IMR-90 (cell line): ENCODE data around the gene SEPHS1. TPM values are rescaled to one million over a fixed set of nuclear protein-coding genes. Genes with fewer than 3 reads are reported as not detected.
A peak's percentile ranks its signal among the peaks of the same experiment; 100 is the strongest.

ENCODE experiments used
- ATAC-seq: fragments of 200-7000 bp; cut with Tn5 transposase; 2 replicates; pipeline ENCODE4 v1.9.1; 2020; ENCODE audit warnings: low read depth, mild to moderate bottlenecking, moderate library complexity
- BruUV-seq: library from RNA; stranded (reverse); fragments of 400-500 nt; replicated peaks from 2 replicates; lab custom pipeline; 2021; lab: Mats Ljungman, UMichigan
- CTCF ChIA-PET: fragments of 300-600 bp; formaldehyde crosslinking; extraction: SDS; loops from one replicate; lab custom pipeline; 2021; ENCODE audit warnings: antibody characterized with exemption; lab: Yijun Ruan, JAX
- POLR2A ChIA-PET: fragments of 300-600 bp; sonication (Branson Sonifier 250); formaldehyde crosslinking; loops from one replicate; lab custom pipeline; 2022; ENCODE audit warnings: antibody characterized with exemption; ENCODE audit not compliant: unreplicated experiment; lab: Charles Lee
- DNase-seq: peaks from one replicate; pipeline ENCODE4 v3.0.0; 2013
- H2AFZ ChIP-seq: replicated peaks from 2 replicates; pipeline ENCODE3; 2013; ENCODE audit warnings: low read length, mild to moderate bottlenecking; ENCODE audit not compliant: poor library complexity
- H2AK5ac ChIP-seq: 2 replicates; pipeline ENCODE4 v1.6.1; 2013; ENCODE audit warnings: low read depth, low read length, inconsistent platforms
- H2AK9ac ChIP-seq: replicated peaks from 2 replicates; pipeline ENCODE3; 2013; ENCODE audit warnings: mild to moderate bottlenecking, low read depth, low read length, moderate library complexity; ENCODE audit not compliant: poor library complexity
- H2BK120ac ChIP-seq: 2 replicates; pipeline ENCODE4 v1.6.1; 2013; ENCODE audit warnings: low read depth, low read length, inconsistent platforms
- H2BK15ac ChIP-seq: 3 replicates; pipeline ENCODE4 v1.6.1; 2013; ENCODE audit warnings: low read depth, low read length, inconsistent platforms
- H2BK20ac ChIP-seq: 2 replicates; pipeline ENCODE4 v1.6.1; 2013; ENCODE audit warnings: low read depth, mild to moderate bottlenecking, inconsistent platforms, low read length, moderate library complexity
- H2BK5ac ChIP-seq: 2 replicates; pipeline ENCODE4 v1.6.1; 2013; ENCODE audit warnings: mild to moderate bottlenecking, low read depth, low read length, inconsistent platforms; ENCODE audit not compliant: poor library complexity, severe bottlenecking
- H3K14ac ChIP-seq: replicated peaks from 2 replicates; pipeline ENCODE4 v1.6.1; 2013; ENCODE audit warnings: low read depth, low read length, inconsistent platforms
- H3K18ac ChIP-seq: 2 replicates; pipeline ENCODE4 v1.6.1; 2013; ENCODE audit warnings: low read depth, low read length, control low read depth
- H3K23ac ChIP-seq: 2 replicates; pipeline ENCODE4 v1.6.1; 2013; ENCODE audit warnings: low read depth, low read length, inconsistent platforms
- H3K27ac ChIP-seq: 2 replicates; pipeline ENCODE4 v1.5.1; 2013; ENCODE audit warnings: mild to moderate bottlenecking, control low read depth, low read length; ENCODE audit not compliant: insufficient read depth
- H3K27me3 ChIP-seq: 2 replicates; pipeline ENCODE4 v1.6.1; 2013; ENCODE audit warnings: low read length; ENCODE audit not compliant: control insufficient read depth, insufficient read depth
- H3K36me3 ChIP-seq: 2 replicates; pipeline ENCODE4 v1.6.1; 2013; ENCODE audit warnings: low read length, mixed read lengths; ENCODE audit not compliant: control insufficient read depth, insufficient read depth
- H3K4ac ChIP-seq: 2 replicates; pipeline ENCODE4 v1.6.1; 2013; ENCODE audit warnings: low read depth, low read length, inconsistent platforms
- H3K4me1 ChIP-seq: 2 replicates; pipeline ENCODE4 v1.6.1; 2013; ENCODE audit warnings: low read length, mixed read lengths; ENCODE audit not compliant: control insufficient read depth, insufficient read depth
- H3K4me2 ChIP-seq: 2 replicates; pipeline ENCODE4 v1.6.1; 2013; ENCODE audit warnings: low read depth, mild to moderate bottlenecking, control low read depth, low read length, moderate library complexity
- H3K4me3 ChIP-seq: 2 replicates; pipeline ENCODE4 v1.5.1; 2013; ENCODE audit warnings: low read depth, mild to moderate bottlenecking, control low read depth, low read length, moderate library complexity; ENCODE audit not compliant: insufficient read depth
- H3K56ac ChIP-seq: 2 replicates; pipeline ENCODE4 v1.6.1; 2013; ENCODE audit warnings: low read length, inconsistent platforms; ENCODE audit not compliant: insufficient read depth; ENCODE audit errors: extremely low read depth
- H3K79me1 ChIP-seq, 2 experiments: 2 replicates each; pipeline ENCODE4 v1.6.1; 2013; ENCODE audit warnings: low read length in 2 of 2, inconsistent platforms in 1 of 2, low read depth in 1 of 2
- H3K9ac ChIP-seq: 2 replicates; pipeline ENCODE4 v1.6.1; 2013; ENCODE audit warnings: low read depth, low read length, control low read depth
- H3K9me1 ChIP-seq: 2 replicates; pipeline ENCODE4 v1.6.1; 2013; ENCODE audit warnings: low read length, inconsistent platforms; ENCODE audit not compliant: insufficient read depth
- H3K9me3 ChIP-seq: 2 replicates; pipeline ENCODE4 v1.6.1; 2013; ENCODE audit warnings: low read length; ENCODE audit not compliant: control insufficient read depth, insufficient read depth
- H4K20me1 ChIP-seq: 2 replicates; pipeline ENCODE4 v1.6.1; 2013; ENCODE audit warnings: low read length, inconsistent platforms; ENCODE audit not compliant: insufficient read depth
- H4K5ac ChIP-seq: 2 replicates; pipeline ENCODE4 v1.6.1; 2013; ENCODE audit warnings: mild to moderate bottlenecking, low read depth, low read length, control low read depth
- H4K8ac ChIP-seq, 2 experiments: 2 replicates each; pipeline ENCODE4 v1.6.1; 2013; ENCODE audit warnings: low read depth in 2 of 2, low read length in 2 of 2, control low read depth in 1 of 2, inconsistent platforms in 1 of 2
- H4K91ac ChIP-seq: 2 replicates; pipeline ENCODE4 v1.6.1; 2013; ENCODE audit warnings: low read depth, low read length, inconsistent platforms; ENCODE audit not compliant: insufficient read depth
- CEBPB ChIP-seq: IDR thresholded peaks from 2 replicates; pipeline ENCODE4 v1.6.1; 2012; ENCODE audit warnings: low read depth, low read length, improper control_type of control experiment
- ELK1 ChIP-seq: fragments of 150-350 bp; IDR thresholded peaks from 2 replicates; pipeline ENCODE4 v1.6.1; 2016; ENCODE audit warnings: low read depth, mild to moderate bottlenecking, low read length, moderate library complexity, borderline replicate concordance
- POLR2A ChIP-seq: IDR thresholded peaks from 2 replicates; pipeline ENCODE4 v1.6.1; 2012; ENCODE audit warnings: mild to moderate bottlenecking, low read depth, low read length
- WGBS, 2 experiments: methylation state at CpG; one replicate each; pipeline versions ENCODE4 v1.1.5 to v1.1.7; 2013; ENCODE audit warnings: missing lambda C conversion rate in 2 of 2; ENCODE audit not compliant: insufficient read length in 1 of 2; ENCODE audit errors: extremely low coverage in 2 of 2; 5-methylcytosine and 5-hydroxymethylcytosine counted together
- dilution Hi-C: fragments of 300-500 bp; cut with HindIII; formaldehyde crosslinking; loops from one replicate; pipeline ENCODE4 v1.14.3; 2018; ENCODE audit warnings: low sequenced_read_pairs; ENCODE audit not compliant: unreplicated experiment
- in situ Hi-C: fragments of 300-500 bp; cut with MboI; formaldehyde crosslinking; loops from 3 replicates; pipeline ENCODE4 v1.14.3; 2019; ENCODE audit warnings: low sequenced_read_pairs, inconsistent platforms, mixed read lengths
- intact Hi-C: fragments of 100-400 bp; cut with micrococcal nuclease; formaldehyde crosslinking; loops from 2 replicates; pipeline ENCODE4 v1.10.0; 2022
- polyA plus RNA-seq, 3 experiments: library from polyadenylated mRNA; depleted of rRNA; stranded (reverse); fragments of >200 nt; gene quantifications; 2 replicates each; pipeline ENCODE4 v1.2.3, GENCODE V29; 2012; ENCODE audit warnings: low replicate concordance in 1 of 3
- total RNA-seq: library from RNA; depleted of rRNA; stranded (reverse); fragments of >200 nt; gene quantifications from 2 replicates; pipeline ENCODE4 v1.2.3, GENCODE V29; 2012

The SEPHS1 gene
- total and polyA plus RNA-seq, 2 of the 4 experiments (the other 2 are of a cell fraction), result 39.4 to 69.4 TPM

GRCh38 chr10:13340626-13341376 lies 7.3 kb downstream of the SEPHS1 start:
- Histone ChIP-seq H3K4me3 (no peak overlapping the region), H3K4me1 (peaks cover 4% of the 10 kb centered on the region; the same call in 1 of the 2 replicates), H2BK120ac (no peak overlapping the region), H2BK20ac (no peak overlapping the region), H3K27ac (no peak overlapping the region), H3K4ac (no peak overlapping the region), H3K9ac (no peak overlapping the region), H2BK15ac (no peak overlapping the region), H3K23ac (no peak overlapping the region; the same call in 1 of the 2 replicates), H3K36me3 (peaks cover 14% of the 10 kb centered on the region), H4K91ac (no peak overlapping the region), H2AK9ac (no peak overlapping the region), H3K79me1 (peaks cover 42 to 74% of the 10 kb centered on the region in 2 experiments), H3K27me3 (no peaks in the 10 kb centered on the region), H2AK5ac (no peak overlapping the region), H4K5ac (no peak overlapping the region), H4K8ac (no peak overlapping the region), H2BK5ac (no peak overlapping the region), H4K20me1 (no peaks in the 10 kb centered on the region), H3K9me1 (peaks cover 9% of the 10 kb centered on the region), H3K18ac (no peak overlapping the region), H3K14ac (no peak overlapping the region), H3K9me3 (no peaks in the 10 kb centered on the region), H3K56ac (no peak overlapping the region), H2AFZ (no peak overlapping the region), H3K4me2 (peak overlapping the region; percentile 32; the same call in 1 of the 2 replicates)
- ChIA-PET POLR2A (no interaction called here), CTCF (no interaction called here)
- no TSS peak for BruUV-seq
- no peak for DNase-seq
- WGBS, 2 experiments, result no CpG with 5 or more reads among the region's 12 CpGs
- dilution Hi-C loops, result no loop called here
- intact Hi-C loops, result no loop called here
- ATAC-seq, result no peak
- in situ Hi-C loops, result no loop called here
- TF ChIP-seq CEBPB (no peak), POLR2A (no peak), ELK1 (no peak)
